GM21723 (cell line): ENCODE data around the gene TBC1D22A.

Experiments
- ATAC-seq: cut with Tn5 transposase; IDR thresholded peaks from one replicate; pipeline ENCODE4 v1.9.1; 2021; ENCODE audit warnings: mild to moderate bottlenecking, moderate library complexity; ENCODE audit not compliant: unreplicated experiment

Gene TBC1D22A

GRCh38 chr22:46736705-46737104 lies 25.7 kb upstream of the TBC1D22A start:
- ATAC-seq: no peak

- peak; percentile 45 for ATAC-seq
These were observed 25.1 kb upstream of the TBC1D22A start for GRCh38 chr22:46737105-46737975.

GRCh38 chr22:46737976-46738646 lies 24.3 kb upstream of the TBC1D22A start, which contains the start of gene CERK:
TSS of gene CERK (minus strand) at chr22:46738252. CDS start at chr22:46738148, 104 bp downstream.
- ATAC-seq: peak; percentile 53

GRCh38 chr22:46738647-46739093 lies 23.8 kb upstream of the TBC1D22A start:
- no peak for ATAC-seq

- ATAC-seq: no peak
These were observed 23.2 kb upstream of the TBC1D22A start for GRCh38 chr22:46739094-46739870.

GRCh38 chr22:46740910-46741780 lies 21.3 kb upstream of the TBC1D22A start:
- ATAC-seq: no peak

- ATAC-seq: no peak
These were observed 20.4 kb upstream of the TBC1D22A start for GRCh38 chr22:46741974-46742519.

- ATAC-seq: no peak
These were observed 19.8 kb upstream of the TBC1D22A start for GRCh38 chr22:46742576-46743221.

GRCh38 chr22:46744581-46744980 lies 17.9 kb upstream of the TBC1D22A start:
- ATAC-seq: no peak

- no peak for ATAC-seq
These were observed 16.3 kb upstream of the TBC1D22A start for GRCh38 chr22:46746192-46746591.

GRCh38 chr22:46746620-46747019 lies 15.8 kb upstream of the TBC1D22A start:
- ATAC-seq: no peak

GRCh38 chr22:46747646-46748045 lies 14.8 kb upstream of the TBC1D22A start:
- ATAC-seq: no peak

GRCh38 chr22:46748206-46748907 lies 14.1 kb upstream of the TBC1D22A start:
- ATAC-seq: no peak

GRCh38 chr22:46748908-46749675 lies 13.4 kb upstream of the TBC1D22A start:
- no peak for ATAC-seq

- ATAC-seq: no peak
These were observed 12.5 kb upstream of the TBC1D22A start for GRCh38 chr22:46749682-46750529.

- no peak for ATAC-seq
These were observed 12.0 kb upstream of the TBC1D22A start for GRCh38 chr22:46750530-46750800.

- no peak for ATAC-seq
These were observed 11.5 kb upstream of the TBC1D22A start for GRCh38 chr22:46750863-46751443.
